Measurements from ENCODE around the gene FGF8.

GRCh38 chr10:101725296-101726114 is 50.4 kb downstream of the FGF8 start:
- TF ChIP-seq, protein P1, sequence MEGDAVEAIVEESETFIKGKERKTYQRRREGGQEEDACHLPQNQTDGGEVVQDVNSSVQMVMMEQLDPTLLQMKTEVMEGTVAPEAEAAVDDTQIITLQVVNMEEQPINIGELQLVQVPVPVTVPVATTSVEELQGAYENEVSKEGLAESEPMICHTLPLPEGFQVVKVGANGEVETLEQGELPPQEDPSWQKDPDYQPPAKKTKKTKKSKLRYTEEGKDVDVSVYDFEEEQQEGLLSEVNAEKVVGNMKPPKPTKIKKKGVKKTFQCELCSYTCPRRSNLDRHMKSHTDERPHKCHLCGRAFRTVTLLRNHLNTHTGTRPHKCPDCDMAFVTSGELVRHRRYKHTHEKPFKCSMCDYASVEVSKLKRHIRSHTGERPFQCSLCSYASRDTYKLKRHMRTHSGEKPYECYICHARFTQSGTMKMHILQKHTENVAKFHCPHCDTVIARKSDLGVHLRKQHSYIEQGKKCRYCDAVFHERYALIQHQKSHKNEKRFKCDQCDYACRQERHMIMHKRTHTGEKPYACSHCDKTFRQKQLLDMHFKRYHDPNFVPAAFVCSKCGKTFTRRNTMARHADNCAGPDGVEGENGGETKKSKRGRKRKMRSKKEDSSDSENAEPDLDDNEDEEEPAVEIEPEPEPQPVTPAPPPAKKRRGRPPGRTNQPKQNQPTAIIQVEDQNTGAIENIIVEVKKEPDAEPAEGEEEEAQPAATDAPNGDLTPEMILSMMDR (IDR thresholded peaks at IDR 0.05; ENCODE audit: low read depth, low read length), result no peak
- TF ChIP-seq EZH2phosphoT487 (IDR thresholded peaks at IDR 0.05; ENCODE audit: low read depth), result no peak
